GM18868 (cell line): ENCODE results near the gene DAZ4.
"Not testable (repeated sequence)": the region's sequence is repeated elsewhere in the genome, so short reads cannot be mapped to it uniquely, and the experiment has no call there.

Experiments
- ATAC-seq: cut with Tn5 transposase; IDR thresholded peaks from one replicate; pipeline ENCODE4 v1.9.1; 2021; ENCODE audit warnings: mild to moderate bottlenecking, moderate library complexity; ENCODE audit not compliant: unreplicated experiment

Gene DAZ4, protein sequence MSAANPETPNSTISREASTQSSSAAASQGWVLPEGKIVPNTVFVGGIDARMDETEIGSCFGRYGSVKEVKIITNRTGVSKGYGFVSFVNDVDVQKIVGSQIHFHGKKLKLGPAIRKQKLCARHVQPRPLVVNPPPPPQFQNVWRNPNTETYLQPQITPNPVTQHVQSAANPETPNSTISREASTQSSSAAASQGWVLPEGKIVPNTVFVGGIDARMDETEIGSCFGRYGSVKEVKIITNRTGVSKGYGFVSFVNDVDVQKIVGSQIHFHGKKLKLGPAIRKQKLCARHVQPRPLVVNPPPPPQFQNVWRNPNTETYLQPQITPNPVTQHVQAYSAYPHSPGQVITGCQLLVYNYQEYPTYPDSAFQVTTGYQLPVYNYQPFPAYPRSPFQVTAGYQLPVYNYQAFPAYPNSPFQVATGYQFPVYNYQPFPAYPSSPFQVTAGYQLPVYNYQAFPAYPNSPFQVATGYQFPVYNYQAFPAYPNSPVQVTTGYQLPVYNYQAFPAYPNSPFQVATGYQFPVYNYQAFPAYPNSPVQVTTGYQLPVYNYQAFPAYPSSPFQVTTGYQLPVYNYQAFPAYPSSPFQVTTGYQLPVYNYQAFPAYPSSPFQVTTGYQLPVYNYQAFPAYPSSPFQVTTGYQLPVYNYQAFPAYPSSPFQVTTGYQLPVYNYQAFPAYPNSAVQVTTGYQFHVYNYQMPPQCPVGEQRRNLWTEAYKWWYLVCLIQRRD

DNA sequence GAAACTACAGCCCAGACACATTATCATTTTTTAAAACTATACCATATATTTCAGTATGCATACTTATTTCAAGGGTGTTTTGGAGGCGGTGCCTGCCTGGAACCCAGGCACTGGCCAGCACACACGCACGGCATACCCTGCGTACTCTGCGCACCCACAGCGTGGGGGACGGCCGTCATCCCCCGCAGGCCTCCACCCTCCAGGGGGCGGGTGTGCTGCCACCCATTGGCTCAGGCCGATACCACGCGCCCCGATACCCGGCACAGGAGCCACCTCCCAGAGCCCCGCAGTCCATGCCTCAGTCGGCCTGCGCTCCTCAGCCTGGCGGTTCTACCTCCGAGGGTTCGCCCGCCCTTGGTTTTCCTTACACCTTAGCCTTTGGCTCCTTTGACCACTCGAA is at the start of gene DAZ4:
Gene DAZ4, plus strand, starts transcription at position 301 of the 400 bp plus-strand sequence. CDS start 208 bp downstream, outside the sequence.
- ATAC-seq: not testable (repeated sequence)

DNA sequence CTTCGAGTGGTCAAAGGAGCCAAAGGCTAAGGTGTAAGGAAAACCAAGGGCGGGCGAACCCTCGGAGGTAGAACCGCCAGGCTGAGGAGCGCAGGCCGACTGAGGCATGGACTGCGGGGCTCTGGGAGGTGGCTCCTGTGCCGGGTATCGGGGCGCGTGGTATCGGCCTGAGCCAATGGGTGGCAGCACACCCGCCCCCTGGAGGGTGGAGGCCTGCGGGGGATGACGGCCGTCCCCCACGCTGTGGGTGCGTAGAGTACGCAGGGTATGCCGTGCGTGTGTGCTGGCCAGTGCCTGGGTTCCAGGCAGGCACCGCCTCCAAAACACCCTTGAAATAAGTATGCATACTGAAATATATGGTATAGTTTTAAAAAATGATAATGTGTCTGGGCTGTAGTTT is 20.4 kb upstream of the DAZ4 start, which contains the start of gene DAZ3:
Gene DAZ3, minus strand, starts transcription at position 101 of the 400 bp plus-strand sequence. CDS start 208 bp downstream, outside the sequence.
- ATAC-seq: not testable (repeated sequence)

DNA sequence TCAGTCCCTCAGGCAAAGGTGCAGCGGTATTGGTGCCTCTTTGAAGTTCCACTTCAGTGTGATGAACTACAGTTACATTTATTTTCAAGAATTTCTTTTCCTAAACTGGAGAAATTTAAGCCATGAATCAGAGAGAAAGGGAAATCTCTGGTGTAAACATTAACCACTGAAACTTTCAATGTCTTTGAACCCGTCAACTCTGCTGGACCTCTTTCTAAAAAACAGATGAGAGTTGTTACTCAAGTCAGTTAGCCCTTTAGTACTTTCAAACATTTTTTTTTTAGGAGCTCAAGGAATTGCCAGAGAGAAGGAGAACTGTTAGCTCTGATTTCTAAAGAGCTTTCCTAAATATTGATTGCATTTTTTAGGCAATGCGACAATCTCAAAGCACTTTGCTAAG is 11.9 kb upstream of the DAZ4 start:
- ATAC-seq: not testable (repeated sequence)

DNA sequence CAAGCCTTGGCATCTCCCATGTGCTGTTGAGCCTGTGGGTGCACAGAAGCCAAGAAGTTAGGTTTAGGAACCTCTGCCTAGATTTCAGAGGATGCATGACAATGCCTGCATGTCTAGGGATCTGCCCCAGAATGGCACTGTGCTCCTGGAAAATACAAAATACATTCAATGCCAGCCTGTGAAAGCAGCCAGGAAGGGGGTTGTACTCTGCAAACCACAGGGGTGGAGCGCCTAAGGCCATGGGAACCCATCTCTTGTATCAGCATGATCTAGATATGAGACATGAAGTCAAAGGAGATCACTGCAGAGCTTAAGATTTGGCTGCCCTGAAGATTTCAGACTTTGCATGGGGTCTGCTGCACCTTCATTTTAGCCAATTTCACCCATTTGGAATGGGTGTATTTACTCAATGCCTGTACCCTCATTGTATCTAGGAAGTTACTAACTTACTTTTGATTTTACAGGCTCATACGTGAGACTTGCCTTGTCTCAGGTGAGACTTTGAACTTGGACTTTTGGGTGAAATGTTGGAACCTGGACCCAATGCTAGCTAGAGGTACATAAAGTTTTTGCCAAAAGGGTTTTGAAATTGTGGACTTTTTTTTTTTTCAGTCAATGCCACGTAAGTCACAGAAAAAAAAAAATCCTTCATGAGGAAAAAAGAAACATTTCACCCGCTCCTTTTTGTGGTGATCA is 9.4 kb upstream of the DAZ4 start:
- not testable (repeated sequence) for ATAC-seq

DNA sequence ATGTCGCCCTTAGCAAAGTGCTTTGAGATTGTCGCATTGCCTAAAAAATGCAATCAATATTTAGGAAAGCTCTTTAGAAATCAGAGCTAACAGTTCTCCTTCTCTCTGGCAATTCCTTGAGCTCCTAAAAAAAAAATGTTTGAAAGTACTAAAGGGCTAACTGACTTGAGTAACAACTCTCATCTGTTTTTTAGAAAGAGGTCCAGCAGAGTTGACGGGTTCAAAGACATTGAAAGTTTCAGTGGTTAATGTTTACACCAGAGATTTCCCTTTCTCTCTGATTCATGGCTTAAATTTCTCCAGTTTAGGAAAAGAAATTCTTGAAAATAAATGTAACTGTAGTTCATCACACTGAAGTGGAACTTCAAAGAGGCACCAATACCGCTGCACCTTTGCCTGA is 8.7 kb upstream of the DAZ4 start:
- not testable (repeated sequence) for ATAC-seq
